NCI-H524 (cell line): ENCODE results near the gene CACNA1D.
"Not testable (repeated sequence)": the region's sequence is repeated elsewhere in the genome, so short reads cannot be mapped to it uniquely, and the experiment has no call there.

Experiments
- DNase-seq, 2 experiments: peaks; one replicate each; lab custom pipeline; 2025; lab: John Stamatoyannopoulos, UW

Gene CACNA1D

GRCh38 chr3:53616971-53617892, 122.8 kb downstream of the CACNA1D start:
- no peak for DNase-seq

GRCh38 chr3:53617893-53618523, 123.6 kb downstream of the CACNA1D start:
- DNase-seq: no peak

- no peak for DNase-seq
Measured at GRCh38 chr3:53618524-53618906, 124.1 kb downstream of the CACNA1D start.

GRCh38 chr3:53618936-53619335, 124.5 kb downstream of the CACNA1D start:
- DNase-seq: no peak

GRCh38 chr3:53624061-53624857, 129.8 kb downstream of the CACNA1D start:
- peak; percentile 25 to 66 for DNase-seq

- DNase-seq: no peak
Measured at GRCh38 chr3:53626876-53627275, 132.5 kb downstream of the CACNA1D start.

- no peak for DNase-seq
Measured at GRCh38 chr3:53628536-53629401, 134.4 kb downstream of the CACNA1D start.

GRCh38 chr3:53629402-53629723, 135.0 kb downstream of the CACNA1D start:
- DNase-seq: no peak

- no peak for DNase-seq
Measured at GRCh38 chr3:53630547-53630946, 136.1 kb downstream of the CACNA1D start.

GRCh38 chr3:53633197-53633787, 138.9 kb downstream of the CACNA1D start:
- no peak for DNase-seq

GRCh38 chr3:53635041-53635440, 140.6 kb downstream of the CACNA1D start:
- no peak for DNase-seq

- not testable (repeated sequence) for DNase-seq
Measured at GRCh38 chr3:53638806-53639205, 144.4 kb downstream of the CACNA1D start.

GRCh38 chr3:53641397-53641796, 147.0 kb downstream of the CACNA1D start:
- DNase-seq: no peak

- no peak for DNase-seq
Measured at GRCh38 chr3:53642211-53642610, 147.8 kb downstream of the CACNA1D start.

GRCh38 chr3:53643757-53644156, 149.3 kb downstream of the CACNA1D start:
- peak in 1 of 2 experiments; percentile 45 for DNase-seq

GRCh38 chr3:53645754-53646153, 151.3 kb downstream of the CACNA1D start:
- no peak for DNase-seq

- DNase-seq: no peak
Measured at GRCh38 chr3:53646723-53647122, 152.3 kb downstream of the CACNA1D start.

GRCh38 chr3:53649816-53650215, 155.4 kb downstream of the CACNA1D start:
- no peak for DNase-seq

GRCh38 chr3:53650424-53650823, 156.0 kb downstream of the CACNA1D start:
- no peak for DNase-seq

GRCh38 chr3:53650928-53651661, 156.7 kb downstream of the CACNA1D start:
- no peak for DNase-seq

- no peak for DNase-seq
Measured at GRCh38 chr3:53651927-53652326, 157.5 kb downstream of the CACNA1D start.
